Spleen (tissue), 7 donors: ENCODE measurements around the gene TACC3.

Experiments
- POLR2A ChIP-seq, 3 donors: fragments of 450-650 bp; IDR thresholded peaks; one replicate each; pipeline ENCODE4 v1.5.1; 2017; ENCODE audit warnings: antibody characterized with exemption in 3 of 3, mild to moderate bottlenecking in 1 of 3
- TF ChIP-seq, protein P1 (sequence below), 11 experiments: fragments of 200-600 bp in 7 of 11; fragments of 450-650 bp in 4 of 11; sonication (generic) in 4 of 11; IDR thresholded peaks in 8 of 11; conservative IDR thresholded peaks in 3 of 11; 1 replicate in 7 of 11; 2 replicates in 4 of 11; pipeline versions ENCODE4 v1.4.0 to v1.8.0; 2016 to 2021; ENCODE audit warnings: antibody characterized with exemption in 11 of 11, inconsistent platforms in 4 of 11, mild to moderate bottlenecking in 1 of 11
- donor health status: DM: no; HTN: no; CAD: no; lungs with moderate emphysema.
- donor health status: DM: no; HTN: no; CAD: no.
- donor health status: DM: no; HTN: no; CAD: no.

DNA sequence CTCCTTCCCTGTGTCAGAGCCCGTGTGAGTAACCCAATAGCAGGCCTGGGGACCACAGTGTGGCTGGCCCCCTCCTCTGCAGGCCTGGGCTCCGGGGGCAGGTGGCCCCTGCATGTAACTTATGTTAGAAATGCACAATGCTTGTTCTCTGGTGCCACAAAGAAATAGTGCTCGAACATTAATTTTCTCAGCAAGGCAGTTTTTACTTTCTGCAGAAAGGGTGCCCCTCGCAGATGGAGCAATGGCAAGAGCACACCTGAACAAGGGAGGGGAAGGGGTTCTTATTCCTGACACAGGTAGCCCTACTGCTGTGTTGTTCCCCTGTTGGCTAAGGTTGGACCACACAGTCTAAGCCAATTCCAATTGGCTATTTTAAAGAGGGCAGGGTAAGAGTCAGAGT lies 17.1 kb downstream of the TACC3 start:
- no peak for TF ChIP-seq POLR2A (IDR thresholded peaks at IDR 0.05)
- TF ChIP-seq, protein P1, sequence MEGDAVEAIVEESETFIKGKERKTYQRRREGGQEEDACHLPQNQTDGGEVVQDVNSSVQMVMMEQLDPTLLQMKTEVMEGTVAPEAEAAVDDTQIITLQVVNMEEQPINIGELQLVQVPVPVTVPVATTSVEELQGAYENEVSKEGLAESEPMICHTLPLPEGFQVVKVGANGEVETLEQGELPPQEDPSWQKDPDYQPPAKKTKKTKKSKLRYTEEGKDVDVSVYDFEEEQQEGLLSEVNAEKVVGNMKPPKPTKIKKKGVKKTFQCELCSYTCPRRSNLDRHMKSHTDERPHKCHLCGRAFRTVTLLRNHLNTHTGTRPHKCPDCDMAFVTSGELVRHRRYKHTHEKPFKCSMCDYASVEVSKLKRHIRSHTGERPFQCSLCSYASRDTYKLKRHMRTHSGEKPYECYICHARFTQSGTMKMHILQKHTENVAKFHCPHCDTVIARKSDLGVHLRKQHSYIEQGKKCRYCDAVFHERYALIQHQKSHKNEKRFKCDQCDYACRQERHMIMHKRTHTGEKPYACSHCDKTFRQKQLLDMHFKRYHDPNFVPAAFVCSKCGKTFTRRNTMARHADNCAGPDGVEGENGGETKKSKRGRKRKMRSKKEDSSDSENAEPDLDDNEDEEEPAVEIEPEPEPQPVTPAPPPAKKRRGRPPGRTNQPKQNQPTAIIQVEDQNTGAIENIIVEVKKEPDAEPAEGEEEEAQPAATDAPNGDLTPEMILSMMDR (IDR thresholded peaks at IDR 0.05 in 8 of 11, conservative IDR thresholded peaks at IDR 0.05 in 3 of 11) = no peak
